Measurements from ENCODE around the gene RPL10L. TPM values are rescaled to one million over a fixed set of nuclear protein-coding genes. Genes with fewer than 3 reads are reported as not detected.
A peak's percentile ranks its signal among the peaks of the same experiment; 100 is the strongest.

The RPL10L gene
- total RNA-seq (not detected), polyA plus RNA-seq (not detected)

GRCh38 chr14:46651526-46652144, at the start of gene RPL10L:
Gene RPL10L (minus strand): TSS chr14:46651781. CDS start chr14:46651736, 45 bp downstream.
- no peaks in the 10 kb centered on the region for H3K9me3 ChIP-seq
- DNase-seq (peak in 2 of 6 donors; percentile 18 to 35), ATAC-seq (no peak), FAIRE-seq (no peak)
- no peak within 1 kb of the TSS for H3K4me3 ChIP-seq
- H3K27ac ChIP-seq = no peak within 1 kb of the TSS
- 81 to 90% methylated on average over 36 of the region's 36 CpGs for WGBS, 2 donors
- intact Hi-C loops (cut with DNase I) = no loop called here
- H3K36me3 ChIP-seq = no peaks in the 10 kb centered on the region
- no peaks in the 10 kb centered on the region for H3K27me3 ChIP-seq
- H3K4me1 ChIP-seq = no peaks in the 10 kb centered on the region
- TF ChIP-seq, protein P1, sequence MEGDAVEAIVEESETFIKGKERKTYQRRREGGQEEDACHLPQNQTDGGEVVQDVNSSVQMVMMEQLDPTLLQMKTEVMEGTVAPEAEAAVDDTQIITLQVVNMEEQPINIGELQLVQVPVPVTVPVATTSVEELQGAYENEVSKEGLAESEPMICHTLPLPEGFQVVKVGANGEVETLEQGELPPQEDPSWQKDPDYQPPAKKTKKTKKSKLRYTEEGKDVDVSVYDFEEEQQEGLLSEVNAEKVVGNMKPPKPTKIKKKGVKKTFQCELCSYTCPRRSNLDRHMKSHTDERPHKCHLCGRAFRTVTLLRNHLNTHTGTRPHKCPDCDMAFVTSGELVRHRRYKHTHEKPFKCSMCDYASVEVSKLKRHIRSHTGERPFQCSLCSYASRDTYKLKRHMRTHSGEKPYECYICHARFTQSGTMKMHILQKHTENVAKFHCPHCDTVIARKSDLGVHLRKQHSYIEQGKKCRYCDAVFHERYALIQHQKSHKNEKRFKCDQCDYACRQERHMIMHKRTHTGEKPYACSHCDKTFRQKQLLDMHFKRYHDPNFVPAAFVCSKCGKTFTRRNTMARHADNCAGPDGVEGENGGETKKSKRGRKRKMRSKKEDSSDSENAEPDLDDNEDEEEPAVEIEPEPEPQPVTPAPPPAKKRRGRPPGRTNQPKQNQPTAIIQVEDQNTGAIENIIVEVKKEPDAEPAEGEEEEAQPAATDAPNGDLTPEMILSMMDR (IDR thresholded peaks at IDR 0.05) = no peak

DNA sequence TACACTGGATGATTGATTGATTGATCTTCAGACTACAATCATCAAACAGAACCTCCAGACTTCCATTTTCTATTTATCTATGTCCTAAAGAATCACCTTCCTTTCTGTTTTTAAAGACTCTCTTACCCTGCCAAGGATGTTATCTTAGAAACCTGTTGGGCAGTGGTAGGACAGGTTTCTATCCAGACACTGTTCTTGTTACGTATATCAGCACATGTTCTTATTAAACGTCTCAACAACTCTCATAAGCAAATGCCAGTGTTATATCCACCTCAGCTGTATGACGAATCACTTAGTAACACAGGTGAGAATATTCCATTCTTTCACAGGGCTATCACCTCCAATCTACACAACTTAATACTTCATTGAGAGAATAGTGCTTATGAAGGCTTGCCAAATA, 40.2 kb upstream of the RPL10L start:
- TF ChIP-seq, protein P1 (IDR thresholded peaks at IDR 0.05) = no peak
- Histone ChIP-seq H3K27me3 (no peaks in the 10 kb centered on the region), H3K4me1 (no peaks in the 10 kb centered on the region), H3K9me3 (no peaks in the 10 kb centered on the region), H3K4me3 (no peak overlapping the region), H3K27ac (no peak overlapping the region), H3K36me3 (no peaks in the 10 kb centered on the region)
- no peak for DNase-seq
- no peak for FAIRE-seq
- WGBS, 2 donors = 28 to 33% methylated on average over 3 of the region's 3 CpGs
- intact Hi-C loops (cut with DNase I) = no loop called here
- no peak for ATAC-seq

GRCh38 chr14:46686652-46687051, 35.1 kb upstream of the RPL10L start:
- no peak for DNase-seq
- intact Hi-C loops (cut with DNase I) = no loop called here
- Histone ChIP-seq H3K4me3 (no peak overlapping the region), H3K36me3 (no peaks in the 10 kb centered on the region), H3K4me1 (no peaks in the 10 kb centered on the region), H3K9me3 (no peaks in the 10 kb centered on the region), H3K27me3 (no peaks in the 10 kb centered on the region), H3K27ac (no peak overlapping the region)
- WGBS, 2 donors = 72 to 83% methylated on average over 4 of the region's 4 CpGs
- ATAC-seq = no peak
- no peak for FAIRE-seq
- TF ChIP-seq, protein P1 (IDR thresholded peaks at IDR 0.05) = no peak

DNA sequence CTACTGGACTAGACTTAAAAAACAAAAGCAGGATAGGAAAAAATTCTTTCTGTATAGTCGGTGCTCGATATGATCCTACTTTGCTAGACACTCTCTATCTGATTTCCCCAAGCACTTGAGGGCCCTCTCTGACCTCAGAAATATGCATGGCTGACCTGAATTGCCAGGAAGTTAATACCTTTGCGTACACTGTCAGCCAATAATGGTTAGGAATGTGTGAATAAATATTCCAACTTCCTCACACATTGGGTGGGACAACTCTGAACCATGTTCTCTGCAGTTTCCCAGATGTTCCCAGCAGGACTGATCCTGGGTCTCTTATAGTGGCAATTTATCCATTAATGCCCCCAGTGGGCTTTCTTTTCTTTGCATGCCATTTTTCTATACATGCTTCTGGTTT, 20.5 kb upstream of the RPL10L start:
- FAIRE-seq (no peak), DNase-seq (no peak), ATAC-seq (no peak)
- TF ChIP-seq, protein P1 (IDR thresholded peaks at IDR 0.05) = no peak
- Histone ChIP-seq H3K36me3 (no peaks in the 10 kb centered on the region), H3K4me1 (no peaks in the 10 kb centered on the region), H3K27ac (no peak overlapping the region), H3K27me3 (no peaks in the 10 kb centered on the region), H3K4me3 (no peak overlapping the region), H3K9me3 (no peaks in the 10 kb centered on the region)
- 43 to 48% methylated on average over 3 of the region's 3 CpGs for WGBS, 2 donors
- intact Hi-C loops (cut with DNase I) = no loop called here

- WGBS, 2 donors = 57 to 82% methylated on average over 4 of the region's 4 CpGs
- TF ChIP-seq, protein P1 (IDR thresholded peaks at IDR 0.05) = no peak
- no peak for ATAC-seq
- no peak overlapping the region for H3K27ac ChIP-seq
- no peaks in the 10 kb centered on the region for H3K36me3 ChIP-seq
- no peaks in the 10 kb centered on the region for H3K4me1 ChIP-seq
- H3K27me3 ChIP-seq = no peaks in the 10 kb centered on the region
- no peak for FAIRE-seq
- H3K9me3 ChIP-seq = no peaks in the 10 kb centered on the region
- no peak overlapping the region for H3K4me3 ChIP-seq
- no peak for DNase-seq
- intact Hi-C loops (cut with DNase I) = no loop called here
Observed at GRCh38 chr14:46663382-46663781, 11.8 kb upstream of the RPL10L start.
